ENCODE data around the gene NPR1.

DNA sequence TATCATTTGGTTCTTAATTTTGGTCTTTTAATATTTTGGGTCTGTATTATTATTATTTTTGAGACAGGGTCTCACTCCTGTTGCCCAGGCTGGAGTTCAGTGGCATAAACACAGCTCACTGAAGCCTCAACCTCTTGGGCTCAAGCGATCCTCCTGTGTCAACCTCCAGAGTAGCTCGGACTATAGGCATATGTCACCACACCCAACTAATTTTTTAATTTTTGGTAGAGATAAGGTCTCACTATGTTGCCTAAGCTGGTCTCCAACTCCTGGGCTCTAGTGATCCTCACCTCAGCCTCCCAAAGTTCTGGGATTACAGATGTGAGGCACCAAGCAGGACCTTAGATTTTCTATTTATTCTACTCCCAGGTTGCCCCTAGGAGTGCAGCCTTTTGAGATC is 5.0 kb upstream of the NPR1 start:
- TF ChIP-seq EZH2 (IDR thresholded peaks at IDR 0.05; ENCODE audit: insufficient read depth, poor library complexity, severe bottlenecking) (no peak), EZH2phosphoT487 (IDR thresholded peaks at IDR 0.05; ENCODE audit: insufficient read depth, low read depth) (no peak)
